Large intestine (tissue), 3 donors: ENCODE data around the gene SLC40A1. TPM values are rescaled to one million over a fixed set of nuclear protein-coding genes. Genes with fewer than 3 reads are reported as not detected.

Experiments used
- DNase-seq, 2 donors: peaks; one replicate each; pipeline versions ENCODE4 v3.0.0 to v3.0.0-alpha.2; 2013
- H3K27ac ChIP-seq: one replicate; pipeline ENCODE4 v1.5.1; 2013; ENCODE audit warnings: low read length
- H3K27me3 ChIP-seq: 2 replicates; pipeline ENCODE4 v1.6.1; 2013; ENCODE audit warnings: low read length; ENCODE audit not compliant: control insufficient read depth, insufficient read depth
- H3K36me3 ChIP-seq: 2 replicates; pipeline ENCODE4 v1.6.1; 2013; ENCODE audit warnings: low read length; ENCODE audit not compliant: control insufficient read depth, insufficient read depth
- H3K4me1 ChIP-seq: one replicate; pipeline ENCODE4 v1.6.1; 2013; ENCODE audit warnings: low read length; ENCODE audit not compliant: control insufficient read depth, insufficient read depth
- H3K4me3 ChIP-seq: one replicate; pipeline ENCODE4 v1.5.1; 2013; ENCODE audit warnings: low read length
- H3K9me3 ChIP-seq: one replicate; pipeline ENCODE4 v1.6.1; 2013; ENCODE audit warnings: mild to moderate bottlenecking, low read depth, low read length, moderate library complexity; ENCODE audit not compliant: control insufficient read depth
- WGBS: methylation state at CpG from one replicate; pipeline ENCODE4 v1.1.5; 2013; ENCODE audit warnings: low lambda C conversion rate; ENCODE audit not compliant: insufficient coverage; 5-methylcytosine and 5-hydroxymethylcytosine counted together
- polyA plus RNA-seq: library from polyadenylated mRNA; unstranded; fragments of 120-200 nt; gene quantifications from one replicate; pipeline ENCODE4 v1.2.1, GENCODE V29; 2013

The SLC40A1 gene
- polyA plus RNA-seq, 1 donor = 304 TPM

DNA sequence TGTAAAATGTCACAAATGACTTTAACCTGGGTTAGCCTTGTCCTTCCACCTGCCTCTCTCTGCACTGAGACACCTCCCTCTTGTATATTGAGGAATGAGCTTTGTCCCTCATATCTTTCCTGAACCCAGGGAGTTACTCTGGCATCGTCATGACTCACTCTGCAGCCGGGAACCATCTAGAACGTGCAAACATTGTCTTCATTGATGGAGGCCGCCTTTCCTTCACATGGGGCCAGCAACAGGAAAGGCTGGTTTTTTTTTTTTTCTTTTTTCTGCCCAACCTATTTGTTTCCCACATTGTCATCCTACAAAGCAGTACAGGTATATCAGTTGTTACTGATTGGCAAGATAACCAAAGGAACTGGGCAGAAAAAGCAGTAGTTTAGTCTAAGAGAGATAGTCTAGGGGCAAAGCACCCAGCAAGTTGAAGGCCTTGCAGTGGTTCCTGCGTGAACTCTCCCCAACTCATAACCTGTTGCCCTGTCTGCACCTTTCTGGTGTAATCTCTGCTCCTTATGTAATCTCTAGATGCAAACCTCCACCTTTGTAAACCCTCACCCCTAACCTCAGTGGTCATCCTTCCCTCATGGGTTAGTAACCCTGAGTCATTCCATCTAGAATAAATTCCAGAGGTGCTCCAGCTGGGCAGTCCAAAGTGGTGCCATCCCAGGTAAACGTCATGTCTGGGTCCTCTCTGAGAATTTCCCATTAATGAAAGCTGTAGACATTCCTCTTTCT is 38.3 kb downstream of the SLC40A1 start:
- Histone ChIP-seq H3K4me3 (no peak overlapping the region), H3K36me3 (no peaks in the 10 kb centered on the region), H3K4me1 (peaks cover 26% of the 10 kb centered on the region), H3K27me3 (no peaks in the 10 kb centered on the region), H3K9me3 (no peaks in the 10 kb centered on the region), H3K27ac (peak overlapping the region; percentile 83)
- DNase-seq = peak; percentile 91 to 97
- WGBS = no CpG with 5 or more reads among the region's 6 CpGs

DNA sequence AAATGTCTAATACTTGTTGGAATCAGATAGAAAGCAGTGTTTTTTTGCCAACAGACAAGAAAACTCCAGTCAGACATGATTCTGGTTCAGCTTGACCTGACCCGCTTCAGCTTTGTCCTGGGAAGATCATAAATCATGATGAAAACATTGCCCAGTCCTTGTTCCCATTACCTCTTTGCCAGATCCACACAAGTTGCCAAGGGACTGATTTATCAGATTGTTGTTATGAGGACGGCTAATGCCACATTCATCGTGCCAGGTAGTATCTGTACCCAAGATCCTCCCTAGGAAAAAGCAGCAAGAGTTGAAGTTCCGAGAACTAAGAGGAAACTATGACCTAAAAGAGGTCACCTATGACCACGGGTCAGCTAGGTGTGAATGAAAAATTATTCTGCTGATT is 39.0 kb downstream of the SLC40A1 start:
- H3K4me1 ChIP-seq = peaks cover 26% of the 10 kb centered on the region
- DNase-seq = no peak
- H3K27me3 ChIP-seq = no peaks in the 10 kb centered on the region
- H3K27ac ChIP-seq = peak overlapping the region; percentile 83
- no peak overlapping the region for H3K4me3 ChIP-seq
- 76% methylated on average over 4 of the region's 5 CpGs for WGBS
- no peaks in the 10 kb centered on the region for H3K9me3 ChIP-seq
- H3K36me3 ChIP-seq = no peaks in the 10 kb centered on the region

DNA sequence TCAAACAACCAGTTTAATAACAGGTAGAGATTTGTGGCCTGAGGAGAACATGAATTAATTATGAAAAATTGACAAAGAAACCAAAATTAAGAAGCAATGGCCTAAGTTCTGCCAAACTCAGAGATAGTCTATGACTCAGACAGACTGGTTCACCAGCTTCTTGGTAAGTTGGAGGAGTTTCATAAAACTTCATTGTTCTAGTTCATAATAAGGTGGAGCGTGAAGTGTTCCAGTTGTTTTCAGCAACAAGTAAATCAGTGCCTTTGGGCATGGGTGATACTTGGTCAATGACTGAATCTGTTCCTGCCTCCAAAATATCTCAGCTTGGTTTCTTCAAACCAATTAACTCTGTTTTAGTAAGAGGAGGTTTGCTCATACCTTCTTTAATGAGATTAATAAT is 40.0 kb downstream of the SLC40A1 start:
- no peaks in the 10 kb centered on the region for H3K9me3 ChIP-seq
- no peak overlapping the region for H3K4me3 ChIP-seq
- peak overlapping the region; percentile 83 for H3K27ac ChIP-seq
- no peaks in the 10 kb centered on the region for H3K36me3 ChIP-seq
- no peaks in the 10 kb centered on the region for H3K27me3 ChIP-seq
- no peak for DNase-seq
- H3K4me1 ChIP-seq = peaks cover 26% of the 10 kb centered on the region
- WGBS = no CpG with 5 or more reads among the region's 1 CpG

GRCh38 chr2:189538402-189538801 is 42.2 kb downstream of the SLC40A1 start:
- Histone ChIP-seq H3K27ac (no peak overlapping the region), H3K4me3 (no peak overlapping the region), H3K4me1 (peaks cover 46% of the 10 kb centered on the region), H3K9me3 (no peaks in the 10 kb centered on the region), H3K27me3 (no peaks in the 10 kb centered on the region), H3K36me3 (no peaks in the 10 kb centered on the region)
- DNase-seq = no peak
- WGBS = 89% methylated on average over 1 of the region's 1 CpG

GRCh38 chr2:189536830-189537229 is 43.8 kb downstream of the SLC40A1 start:
- no peaks in the 10 kb centered on the region for H3K36me3 ChIP-seq
- no peak for DNase-seq
- no peak overlapping the region for H3K27ac ChIP-seq
- 25% methylated on average over 3 of the region's 3 CpGs for WGBS
- no peak overlapping the region for H3K4me3 ChIP-seq
- H3K4me1 ChIP-seq = peaks cover 38% of the 10 kb centered on the region
- H3K27me3 ChIP-seq = no peaks in the 10 kb centered on the region
- no peaks in the 10 kb centered on the region for H3K9me3 ChIP-seq

DNA sequence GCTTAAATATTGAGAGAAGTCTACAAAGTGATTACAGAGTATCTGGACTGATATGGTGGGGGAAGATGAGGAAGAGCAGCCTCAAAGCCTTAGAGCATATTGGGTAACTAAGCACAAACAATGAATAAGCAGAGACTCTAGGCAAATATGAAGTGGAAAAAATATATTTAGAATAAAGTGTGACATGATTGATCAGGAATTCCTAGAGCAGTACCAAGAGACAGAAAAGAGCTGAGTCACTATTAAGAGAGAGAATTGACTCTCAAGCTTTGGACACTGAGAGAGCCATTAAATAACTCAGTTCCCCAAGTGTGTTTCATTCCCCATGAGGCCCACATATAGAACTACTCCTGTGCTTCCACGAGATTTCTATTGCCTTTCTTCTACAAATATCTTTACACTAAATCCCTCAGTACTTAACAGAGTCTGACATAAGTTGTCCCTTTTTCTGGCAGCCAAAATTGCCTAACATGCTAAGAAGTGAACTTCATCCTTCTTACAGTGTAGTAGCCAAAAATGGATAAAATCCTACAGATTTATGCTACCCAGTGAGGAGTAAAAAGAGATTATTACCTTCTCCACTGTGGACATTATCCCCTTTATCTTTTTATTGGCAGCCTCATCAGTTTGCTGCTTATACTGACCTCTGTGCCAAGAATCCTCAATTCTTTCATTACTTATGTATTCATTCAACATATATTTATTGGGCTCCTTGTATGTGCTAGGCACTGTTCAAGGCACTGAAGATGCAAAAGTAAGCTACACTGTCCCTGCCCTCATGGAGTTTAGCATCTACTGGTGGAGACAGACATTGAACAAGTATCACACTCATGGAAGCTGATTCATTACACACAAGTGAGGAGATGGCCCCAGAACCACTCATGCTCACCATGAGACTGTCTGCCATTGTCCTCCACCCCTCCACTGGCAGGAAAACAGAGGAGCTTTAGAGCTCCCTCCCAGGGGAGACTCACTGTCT is 45.4 kb downstream of the SLC40A1 start:
- WGBS = 40% methylated on average over 1 of the region's 1 CpG
- Histone ChIP-seq H3K27me3 (no peaks in the 10 kb centered on the region), H3K9me3 (no peaks in the 10 kb centered on the region), H3K4me3 (no peak overlapping the region), H3K4me1 (peaks cover 22% of the 10 kb centered on the region), H3K36me3 (no peaks in the 10 kb centered on the region), H3K27ac (peak overlapping the region; percentile 86)
- DNase-seq = no peak

DNA sequence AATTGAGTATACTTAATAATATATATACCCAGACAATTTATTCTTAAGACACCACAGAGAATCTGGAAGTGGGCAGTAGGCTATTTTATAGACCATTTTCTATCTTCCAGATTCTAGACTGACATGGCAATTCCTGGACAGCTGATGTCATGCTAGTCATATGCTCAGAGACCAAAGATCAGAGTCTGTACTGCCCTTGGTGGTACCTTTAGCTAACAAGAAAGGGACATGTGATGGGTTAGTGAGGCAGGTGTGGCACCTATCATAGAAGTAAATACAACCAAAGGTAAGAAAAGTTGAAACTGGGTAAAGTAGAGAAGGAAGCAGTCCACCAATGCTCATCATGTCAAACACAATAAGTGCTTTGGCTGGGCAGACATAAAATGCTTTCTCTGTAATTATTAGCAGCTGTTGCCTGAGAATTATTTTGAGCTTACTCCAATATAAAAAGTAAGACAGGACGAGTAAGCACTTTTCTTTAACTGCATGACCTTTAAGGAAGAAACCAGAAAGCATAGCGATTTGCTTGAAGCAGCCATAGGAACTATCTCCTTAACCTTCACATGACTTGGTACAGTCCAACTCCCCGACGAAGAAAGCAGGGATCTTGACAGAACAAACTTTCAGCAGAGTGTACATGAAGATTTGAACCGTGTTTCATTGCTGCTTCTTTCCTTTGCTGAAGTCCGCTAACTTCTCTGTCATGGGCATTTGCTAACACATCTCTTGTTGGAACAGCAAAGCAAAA is 47.1 kb downstream of the SLC40A1 start:
- 68% methylated on average over 5 of the region's 6 CpGs for WGBS
- H3K36me3 ChIP-seq = no peaks in the 10 kb centered on the region
- no peak overlapping the region for H3K4me3 ChIP-seq
- DNase-seq = peak; percentile 92 to 97
- no peaks in the 10 kb centered on the region for H3K27me3 ChIP-seq
- H3K9me3 ChIP-seq = no peaks in the 10 kb centered on the region
- peaks cover 22% of the 10 kb centered on the region for H3K4me1 ChIP-seq
- H3K27ac ChIP-seq = peak overlapping the region; percentile 86

GRCh38 chr2:189530965-189531637 is 49.5 kb downstream of the SLC40A1 start:
- Histone ChIP-seq H3K4me3 (no peak overlapping the region), H3K4me1 (peaks cover 22% of the 10 kb centered on the region), H3K27me3 (no peaks in the 10 kb centered on the region), H3K9me3 (no peaks in the 10 kb centered on the region), H3K27ac (no peak overlapping the region), H3K36me3 (no peaks in the 10 kb centered on the region)
- 83% methylated on average over 1 of the region's 3 CpGs for WGBS
- DNase-seq = no peak

DNA sequence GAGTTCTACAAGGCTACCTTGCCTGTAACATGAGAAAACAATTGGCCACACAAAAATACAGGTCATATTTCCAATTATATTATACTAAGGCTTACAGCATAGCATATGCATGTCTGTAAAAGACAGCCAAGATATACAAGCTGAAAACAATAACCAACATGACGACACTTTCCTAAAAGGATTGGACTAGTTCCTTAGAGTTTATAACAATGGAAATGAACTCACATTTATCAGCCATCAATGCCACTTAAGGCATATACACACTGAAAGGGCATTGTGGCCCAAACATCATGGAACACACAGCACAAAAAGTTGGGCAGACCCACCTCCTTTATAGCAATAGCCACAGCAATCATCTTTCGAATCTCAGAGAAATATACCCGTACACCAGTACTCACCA is 52.0 kb downstream of the SLC40A1 start:
- DNase-seq = no peak
- H3K27ac ChIP-seq = no peak overlapping the region
- WGBS = 100% methylated on average over 2 of the region's 3 CpGs
- no peaks in the 10 kb centered on the region for H3K36me3 ChIP-seq
- peaks cover 18% of the 10 kb centered on the region for H3K4me1 ChIP-seq
- H3K4me3 ChIP-seq = no peak overlapping the region
- H3K27me3 ChIP-seq = no peaks in the 10 kb centered on the region
- H3K9me3 ChIP-seq = no peaks in the 10 kb centered on the region
